ENCODE measurements around the gene SCO2. TPM values are rescaled to one million over a fixed set of nuclear protein-coding genes. Genes with fewer than 3 reads are reported as not detected.

The SCO2 gene
- total and polyA plus RNA-seq, 2 of the 13 experiments (the other 11 are each of a cell fraction or from before 2014, with no cell fraction given): 0.32 to 3.7 TPM

- TF ChIP-seq NCOR1 (IDR thresholded peaks at IDR 0.05; ENCODE audit: borderline replicate concordance, low read length): no peak
- no peak for TF ChIP-seq SOX13 (IDR thresholded peaks at IDR 0.05)
- TF ChIP-seq SOX13 (CRISPR knock-in tag; conservative IDR thresholded peaks at IDR 0.05 in 1 of 2, IDR thresholded peaks at IDR 0.05 in 1 of 2): no peak
- TF ChIP-seq MYPOP (CRISPR knock-in tag; IDR thresholded peaks at IDR 0.05): no peak
- TF ChIP-seq KDM4B (CRISPR knock-in tag; IDR thresholded peaks at IDR 0.05): 0 out of 2 replicates have a peak, but pooled peaks have one; percentile 21
- TF ChIP-seq E2F1 (CRISPR knock-in tag; IDR thresholded peaks at IDR 0.05): 0 out of 2 replicates have a peak, but pooled peaks have one; percentile 34
- peak; percentile 86 for TF ChIP-seq ZNF616 (CRISPR knock-in tag; IDR thresholded peaks at IDR 0.05; ENCODE audit: low read depth)
- 0 out of 2 replicates have a peak, but pooled peaks have one; percentile 17 for TF ChIP-seq NFYB (CRISPR knock-in tag; IDR thresholded peaks at IDR 0.05)
- no peak for TF ChIP-seq ZNF574 (CRISPR knock-in tag; IDR thresholded peaks at IDR 0.05)
- no peak for TF ChIP-seq SMARCE1 (IDR thresholded peaks at IDR 0.05; ENCODE audit: borderline replicate concordance)
- TF ChIP-seq ZNF512B (CRISPR knock-in tag; IDR thresholded peaks at IDR 0.05; ENCODE audit: borderline replicate concordance): no peak
- TF ChIP-seq PBX2 (CRISPR knock-in tag; IDR thresholded peaks at IDR 0.05): no peak
- no peak; a peak in 1 of 4 replicates for TF ChIP-seq REST (IDR thresholded peaks at IDR 0.05; ENCODE audit: borderline replicate concordance in 1 of 2, low read depth in 1 of 2, low read length in 2 of 2)
- no peak for TF ChIP-seq ZNF720 (CRISPR knock-in tag; IDR thresholded peaks at IDR 0.05)
These were observed 17.9 kb downstream of the SCO2 start, which contains the start of gene LMF2 (continued) for GRCh38 chr22:50507421-50507990.

Measured in HepG2 (cell line).